K562 (cell line): ENCODE results near the gene DNAI1. TPM values are rescaled to one million over a fixed set of nuclear protein-coding genes. Genes with fewer than 3 reads are reported as not detected.

Experiments used
- ATAC-seq: fragments of 200-7000 bp; cut with Tn5 transposase; 3 replicates; pipeline ENCODE4 v1.9.1; 2020; ENCODE audit warnings: moderate library complexity
- BruUV-seq: library from RNA; stranded (reverse); fragments of 400-500 nt; replicated peaks from 2 replicates; lab custom pipeline; 2021; lab: Mats Ljungman, UMichigan
- CTCF ChIA-PET: fragments of 300-600 bp; formaldehyde crosslinking; extraction: SDS; loops from one replicate; lab custom pipeline; 2021; ENCODE audit warnings: low intra/inter-chr PET ratio; lab: Yijun Ruan, JAX
- POLR2A ChIA-PET: fragments of 300-600, 350-650 bp; sonication (Branson Sonifier 250); formaldehyde crosslinking; extraction: SDS; loops from one replicate; lab custom pipeline; 2021; ENCODE audit warnings: antibody characterized with exemption, inconsistent platforms; lab: Yijun Ruan, JAX
- DNase-seq, 4 experiments: peaks; one replicate each; pipeline versions ENCODE4 v3.0.0 to v3.0.0-alpha.2; 2011 to 2018; ENCODE audit warnings: low spot score in 3 of 4, mixed read lengths in 3 of 4; ENCODE audit errors: extremely low read depth in 1 of 4
- FAIRE-seq: peaks from 2 replicates; lab custom pipeline; 2011; peaks lifted over from hg19 to GRCh38; lab: Jason Lieb, UNC
- H2AFZ ChIP-seq: 2 replicates; pipeline ENCODE4 v1.6.0; 2011; ENCODE audit warnings: low read depth, low read length, control low read depth, inconsistent platforms
- H3K27ac ChIP-seq: fragments of 200-600 bp; 3 replicates; pipeline ENCODE4 v1.8.0; 2011; ENCODE audit warnings: low read depth, mild to moderate bottlenecking, control low read depth, inconsistent platforms, low read length, moderate library complexity, mixed read lengths; ENCODE audit errors: extremely low read depth
- H3K27me3 ChIP-seq, 2 experiments: fragments of 300-600 bp in 1 of 2; 2 replicates in 1 of 2; 3 replicates in 1 of 2; pipeline versions ENCODE4 v1.6.0 to v1.8.0; 2011; ENCODE audit warnings: inconsistent platforms in 2 of 2, low read length in 2 of 2, mild to moderate bottlenecking in 1 of 2, mixed read lengths in 1 of 2, moderate library complexity in 1 of 2; ENCODE audit not compliant: control insufficient read depth in 2 of 2, insufficient read depth in 2 of 2
- H3K36me3 ChIP-seq: fragments of 300-600 bp; 3 replicates; pipeline ENCODE4 v1.8.0; 2011; ENCODE audit warnings: mild to moderate bottlenecking, low read length, inconsistent platforms; ENCODE audit not compliant: control insufficient read depth, insufficient read depth
- H3K4me1 ChIP-seq, 2 experiments: fragments of 200-600 bp in 1 of 2; replicated peaks in 1 of 2; 2 replicates in 1 of 2; 3 replicates in 1 of 2; pipeline versions ENCODE4 v1.5.1 to v1.8.0; 2011; ENCODE audit warnings: inconsistent platforms in 2 of 2, low read length in 2 of 2, mild to moderate bottlenecking in 1 of 2, mixed read lengths in 1 of 2, moderate library complexity in 1 of 2; ENCODE audit not compliant: control insufficient read depth in 2 of 2, insufficient read depth in 2 of 2
- H3K4me2 ChIP-seq: 2 replicates; pipeline ENCODE4 v1.6.1; 2011; ENCODE audit warnings: low read length, control low read depth, inconsistent platforms, mixed read lengths; ENCODE audit not compliant: insufficient read depth
- H3K4me3 ChIP-seq: fragments of 200-600 bp; sonication (generic), shearing (Covaris generic); 2 replicates; pipeline ENCODE4 v1.5.1; 2016; ENCODE audit warnings: control low read depth, inconsistent platforms
- H3K79me2 ChIP-seq: fragments of 200-600 bp; 3 replicates; pipeline ENCODE4 v1.8.0; 2011; ENCODE audit warnings: low read length, inconsistent platforms; ENCODE audit not compliant: control insufficient read depth, insufficient read depth
- H3K9ac ChIP-seq, 2 experiments: 2 replicates each; pipeline versions ENCODE4 v1.6.0 to v1.6.1; 2011; ENCODE audit warnings: low read depth in 2 of 2, low read length in 2 of 2, control low read depth in 1 of 2, inconsistent platforms in 1 of 2, mild to moderate bottlenecking in 1 of 2, mixed read lengths in 1 of 2; ENCODE audit not compliant: insufficient read depth in 1 of 2
- H3K9me1 ChIP-seq: one replicate; pipeline ENCODE4 v1.6.0; 2011; ENCODE audit warnings: inconsistent platforms, mild to moderate bottlenecking, low read length, moderate library complexity; ENCODE audit not compliant: control insufficient read depth, insufficient read depth
- H3K9me3 ChIP-seq: replicated peaks from 2 replicates; pipeline ENCODE4 v1.5.1; 2011; ENCODE audit warnings: low read depth, low read length, inconsistent platforms; ENCODE audit not compliant: control insufficient read depth, insufficient read depth
- H4K20me1 ChIP-seq: replicated peaks from 2 replicates; pipeline ENCODE4 v1.6.1; 2011; ENCODE audit warnings: low read length, inconsistent platforms, mixed read lengths; ENCODE audit not compliant: control insufficient read depth, insufficient read depth
- CC2D1A ChIP-seq: fragments of 450-650 bp; IDR thresholded peaks from 2 replicates; pipeline ENCODE4 v1.6.1; 2017; ENCODE audit warnings: mild to moderate bottlenecking
- CHCHD3 ChIP-seq: fragments of 250-450 bp; sonication (Bioruptor Pico); IDR thresholded peaks from 2 replicates; pipeline ENCODE4 v2.1.2; 2022; ENCODE audit warnings: mild to moderate bottlenecking
- EGR1 ChIP-seq: fragments of 450-650 bp; conservative IDR thresholded peaks from 2 replicates; pipeline ENCODE4 v1.6.1; 2017; ENCODE audit warnings: mild to moderate bottlenecking
- ELF1 ChIP-seq: fragments of 200-800 bp; sonication (Bioruptor generic); IDR thresholded peaks from 2 replicates; pipeline ENCODE4 v1.6.1; 2016; ENCODE audit warnings: missing genetic modification characterization, missing compliant biosample characterization
- HDAC6 ChIP-seq: IDR thresholded peaks from 2 replicates; pipeline ENCODE4 v1.6.1; 2012; ENCODE audit warnings: low read depth, mild to moderate bottlenecking, control low read depth, inconsistent platforms, low read length, moderate library complexity
- NCOA4 ChIP-seq: fragments of 450-650 bp; IDR thresholded peaks from 2 replicates; pipeline ENCODE4 v1.6.1; 2018; ENCODE audit warnings: mild to moderate bottlenecking; ENCODE audit not compliant: partially characterized antibody
- NR2F6 ChIP-seq: fragments of 450-650 bp; formaldehyde crosslinking; IDR thresholded peaks from 2 replicates; pipeline ENCODE4 v1.4.0; 2020; ENCODE audit warnings: mild to moderate bottlenecking
- SETDB1 ChIP-seq: IDR thresholded peaks from one replicate; pipeline ENCODE4 v1.6.1; 2012; ENCODE audit warnings: low read length, control low read depth, inconsistent platforms
- SRSF9 ChIP-seq: fragments of 200-400 bp; formaldehyde crosslinking; IDR thresholded peaks from 2 replicates; pipeline ENCODE4 v1.6.1; 2017; ENCODE audit warnings: low read depth, low read length, borderline replicate concordance
- TRIM24 ChIP-seq, 2 experiments: fragments of 450-650 bp; IDR thresholded peaks; 2 replicates each; pipeline ENCODE4 v1.6.1; 2016
- ZNF175 ChIP-seq: fragments of 200-800 bp; sonication (Bioruptor generic); IDR thresholded peaks from 2 replicates; pipeline ENCODE4 v1.6.1; 2016; ENCODE audit warnings: low read depth, mild to moderate bottlenecking, missing genetic modification characterization, missing compliant biosample characterization
- ZNF184 ChIP-seq: sonication (generic); formaldehyde crosslinking; IDR thresholded peaks from 2 replicates; pipeline ENCODE4 v1.5.0; 2020; ENCODE audit warnings: missing genetic modification reagents
- ZNF3 ChIP-seq: fragments of 250-450 bp; sonication (Bioruptor Pico); IDR thresholded peaks from 2 replicates; pipeline ENCODE4 v1.5.0; 2021; ENCODE audit warnings: mild to moderate bottlenecking, moderate library complexity
- WGBS: fragments of 100-300 bp; shearing (Covaris generic); methylation state at CpG from one replicate; pipeline ENCODE4 v1.1.6; 2016; ENCODE audit warnings: low coverage, mixed read lengths; ENCODE audit not compliant: insufficient coverage; ENCODE audit errors: missing lambda C conversion rate; 5-methylcytosine and 5-hydroxymethylcytosine counted together
- in situ Hi-C: fragments of 300-500 bp; cut with MboI; formaldehyde crosslinking; loops from 4 replicates; pipeline ENCODE4 v1.15.0; 2018; ENCODE audit warnings: inconsistent platforms, mixed read lengths
- intact Hi-C: fragments of 100-400 bp; cut with micrococcal nuclease; formaldehyde crosslinking; loops from 2 replicates; pipeline ENCODE4 v1.14.2; 2022
- polyA plus RNA-seq, 8 experiments: library from polyadenylated mRNA; depleted of rRNA in 4 of 8; stranded (reverse) in 5 of 8; unstranded in 3 of 8; fragments of >200 nt; fragmentation: Nextera tagmentation in 2 of 8; fragmentation: Illumina TruSeq in 1 of 8; extraction: Ambion mirVana in 2 of 8; extraction: Trizol in 1 of 8; gene quantifications; 2 replicates each; pipeline versions ENCODE4 v1.2.1 to v1.2.3, GENCODE V29; 2011 to 2014; ENCODE audit warnings: inconsistent platforms in 1 of 8, missing spikeins in 1 of 8
- total RNA-seq, 7 experiments: library from RNA; depleted of rRNA in 6 of 7; stranded (reverse); fragments of >200 nt in 6 of 7; fragmentation: Illumina TruSeq in 2 of 7; extraction: Trizol in 2 of 7; gene quantifications; 2 replicates each; pipeline versions ENCODE4 v1.2.1 to v1.2.3, GENCODE V29; 2011 to 2021; ENCODE audit warnings: low replicate concordance in 1 of 7
- TF ChIP-seq, protein P1 (sequence below): fragments of 450-650 bp; IDR thresholded peaks from 2 replicates; pipeline ENCODE4 v1.6.1; 2016; ENCODE audit warnings: borderline replicate concordance
- TF ChIP-seq, protein P2 (sequence below): fragments of 200-800 bp; sonication (Bioruptor generic); IDR thresholded peaks from 2 replicates; pipeline ENCODE4 v1.6.1; 2017; ENCODE audit warnings: missing genetic modification characterization, missing compliant biosample characterization
- TF ChIP-seq, protein P3 (sequence below): sonication (generic); formaldehyde crosslinking; IDR thresholded peaks from 2 replicates; pipeline ENCODE4 v1.8.0; 2022; ENCODE audit warnings: missing genetic modification reagents, mild to moderate bottlenecking, moderate library complexity, borderline replicate concordance
- TF ChIP-seq, protein P4 (sequence below): sonication (generic); formaldehyde crosslinking; IDR thresholded peaks from 2 replicates; pipeline ENCODE4 v1.9.0; 2022; ENCODE audit warnings: mild to moderate bottlenecking, missing genetic modification reagents

The DNAI1 gene
- total and polyA plus RNA-seq, 9 of the 15 experiments (the other 6 are each of a cell fraction or from before 2014, with no cell fraction given) = 0.01 to 0.17 (median 0.04) TPM; not detected in 6

DNA sequence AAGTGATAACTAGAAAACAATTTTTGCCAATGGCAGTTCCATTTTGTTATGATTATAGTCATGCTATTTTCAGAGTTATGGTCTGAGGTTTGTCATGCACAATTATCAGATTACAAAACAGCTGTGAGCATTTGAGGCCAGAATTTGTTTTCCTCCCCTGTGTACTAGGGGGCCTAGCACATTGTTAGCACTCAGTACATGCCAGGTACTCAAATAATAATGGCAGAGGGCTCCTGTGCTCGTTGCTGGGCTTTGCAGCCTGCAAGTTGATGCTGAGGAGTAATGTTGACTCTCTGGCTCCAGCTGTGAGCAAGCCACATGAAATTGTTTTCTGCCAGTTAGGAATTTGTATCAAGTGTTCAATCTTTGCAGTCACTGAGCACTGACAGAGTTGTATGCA is 6.9 kb downstream of the DNAI1 start:
- Histone ChIP-seq H3K79me2 (no peaks in the 10 kb centered on the region), H3K9ac (no peak overlapping the region), H3K4me2 (no peak overlapping the region), H2AFZ (no peak overlapping the region), H3K4me3 (no peak overlapping the region), H3K27me3 (peaks cover 0 to 2% of the 10 kb centered on the region in 2 experiments; a peak in 1 of 5 replicates), H3K36me3 (no peaks in the 10 kb centered on the region), H4K20me1 (no peaks in the 10 kb centered on the region), H3K4me1 (no peaks in the 10 kb centered on the region; a peak in 1 of 5 replicates), H3K9me1 (no peaks in the 10 kb centered on the region), H3K27ac (no peak overlapping the region), H3K9me3 (no peaks in the 10 kb centered on the region)
- DNase-seq (no peak), FAIRE-seq (no peak), ATAC-seq (no peak)
- in situ Hi-C loops (no loop called here), intact Hi-C loops (no loop called here)
- POLR2A ChIA-PET = no interaction called here
- CTCF ChIA-PET = no interaction called here
- WGBS = 0% methylated on average over 1 of the region's 1 CpG
- BruUV-seq = no TSS peak
- no peak for TF ChIP-seq ZNF184 (CRISPR knock-in tag)
- no peak for TF ChIP-seq CHCHD3 (CRISPR knock-in tag)
- no peak for TF ChIP-seq ZNF175 (CRISPR knock-in tag)
- no peak for TF ChIP-seq SRSF9
- TF ChIP-seq HDAC6 = no peak
- TF ChIP-seq NCOA4 = no peak
- TF ChIP-seq, protein P1, sequence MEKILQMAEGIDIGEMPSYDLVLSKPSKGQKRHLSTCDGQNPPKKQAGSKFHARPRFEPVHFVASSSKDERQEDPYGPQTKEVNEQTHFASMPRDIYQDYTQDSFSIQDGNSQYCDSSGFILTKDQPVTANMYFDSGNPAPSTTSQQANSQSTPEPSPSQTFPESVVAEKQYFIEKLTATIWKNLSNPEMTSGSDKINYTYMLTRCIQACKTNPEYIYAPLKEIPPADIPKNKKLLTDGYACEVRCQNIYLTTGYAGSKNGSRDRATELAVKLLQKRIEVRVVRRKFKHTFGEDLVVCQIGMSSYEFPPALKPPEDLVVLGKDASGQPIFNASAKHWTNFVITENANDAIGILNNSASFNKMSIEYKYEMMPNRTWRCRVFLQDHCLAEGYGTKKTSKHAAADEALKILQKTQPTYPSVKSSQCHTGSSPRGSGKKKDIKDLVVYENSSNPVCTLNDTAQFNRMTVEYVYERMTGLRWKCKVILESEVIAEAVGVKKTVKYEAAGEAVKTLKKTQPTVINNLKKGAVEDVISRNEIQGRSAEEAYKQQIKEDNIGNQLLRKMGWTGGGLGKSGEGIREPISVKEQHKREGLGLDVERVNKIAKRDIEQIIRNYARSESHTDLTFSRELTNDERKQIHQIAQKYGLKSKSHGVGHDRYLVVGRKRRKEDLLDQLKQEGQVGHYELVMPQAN = no peak
- TF ChIP-seq ELF1 (tag) = no peak
- no peak for TF ChIP-seq NR2F6 (CRISPR knock-in tag)
- TF ChIP-seq SETDB1 = no peak
- TF ChIP-seq, protein P2, sequence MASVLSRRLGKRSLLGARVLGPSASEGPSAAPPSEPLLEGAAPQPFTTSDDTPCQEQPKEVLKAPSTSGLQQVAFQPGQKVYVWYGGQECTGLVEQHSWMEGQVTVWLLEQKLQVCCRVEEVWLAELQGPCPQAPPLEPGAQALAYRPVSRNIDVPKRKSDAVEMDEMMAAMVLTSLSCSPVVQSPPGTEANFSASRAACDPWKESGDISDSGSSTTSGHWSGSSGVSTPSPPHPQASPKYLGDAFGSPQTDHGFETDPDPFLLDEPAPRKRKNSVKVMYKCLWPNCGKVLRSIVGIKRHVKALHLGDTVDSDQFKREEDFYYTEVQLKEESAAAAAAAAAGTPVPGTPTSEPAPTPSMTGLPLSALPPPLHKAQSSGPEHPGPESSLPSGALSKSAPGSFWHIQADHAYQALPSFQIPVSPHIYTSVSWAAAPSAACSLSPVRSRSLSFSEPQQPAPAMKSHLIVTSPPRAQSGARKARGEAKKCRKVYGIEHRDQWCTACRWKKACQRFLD (CRISPR knock-in tag) = no peak
- TF ChIP-seq CC2D1A = no peak
- TF ChIP-seq, protein P3, sequence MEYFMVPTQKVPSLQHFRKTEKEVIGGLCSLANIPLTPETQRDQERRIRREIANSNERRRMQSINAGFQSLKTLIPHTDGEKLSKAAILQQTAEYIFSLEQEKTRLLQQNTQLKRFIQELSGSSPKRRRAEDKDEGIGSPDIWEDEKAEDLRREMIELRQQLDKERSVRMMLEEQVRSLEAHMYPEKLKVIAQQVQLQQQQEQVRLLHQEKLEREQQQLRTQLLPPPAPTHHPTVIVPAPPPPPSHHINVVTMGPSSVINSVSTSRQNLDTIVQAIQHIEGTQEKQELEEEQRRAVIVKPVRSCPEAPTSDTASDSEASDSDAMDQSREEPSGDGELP (CRISPR knock-in tag) = no peak
- no peak for TF ChIP-seq ZNF3 (CRISPR knock-in tag)
- TF ChIP-seq EGR1 = no peak
- TF ChIP-seq TRIM24 (IDR thresholded peaks at IDR 0.05) = no peak
- TF ChIP-seq, protein P4, sequence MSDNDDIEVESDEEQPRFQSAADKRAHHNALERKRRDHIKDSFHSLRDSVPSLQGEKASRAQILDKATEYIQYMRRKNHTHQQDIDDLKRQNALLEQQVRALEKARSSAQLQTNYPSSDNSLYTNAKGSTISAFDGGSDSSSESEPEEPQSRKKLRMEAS (CRISPR knock-in tag) = no peak
